K562 (cell line): ENCODE data around the gene ADARB2. TPM values are rescaled to one million over a fixed set of nuclear protein-coding genes. Genes with fewer than 3 reads are reported as not detected.

Experiments used
- ATAC-seq: fragments of 200-7000 bp; cut with Tn5 transposase; 3 replicates; pipeline ENCODE4 v1.9.1; 2020; ENCODE audit warnings: moderate library complexity
- BruUV-seq: library from RNA; stranded (reverse); fragments of 400-500 nt; replicated peaks from 2 replicates; lab custom pipeline; 2021; lab: Mats Ljungman, UMichigan
- CTCF ChIA-PET: fragments of 300-600 bp; formaldehyde crosslinking; extraction: SDS; loops from one replicate; lab custom pipeline; 2021; ENCODE audit warnings: low intra/inter-chr PET ratio; lab: Yijun Ruan, JAX
- POLR2A ChIA-PET: fragments of 300-600, 350-650 bp; sonication (Branson Sonifier 250); formaldehyde crosslinking; extraction: SDS; loops from one replicate; lab custom pipeline; 2021; ENCODE audit warnings: antibody characterized with exemption, inconsistent platforms; lab: Yijun Ruan, JAX
- DNase-seq, 4 experiments: peaks; one replicate each; pipeline versions ENCODE4 v3.0.0 to v3.0.0-alpha.2; 2011 to 2018; ENCODE audit warnings: low spot score in 3 of 4, mixed read lengths in 3 of 4; ENCODE audit errors: extremely low read depth in 1 of 4
- FAIRE-seq: peaks from 2 replicates; lab custom pipeline; 2011; peaks lifted over from hg19 to GRCh38; lab: Jason Lieb, UNC
- H2AFZ ChIP-seq: 2 replicates; pipeline ENCODE4 v1.6.0; 2011; ENCODE audit warnings: low read depth, low read length, control low read depth, inconsistent platforms
- H3K27ac ChIP-seq: fragments of 200-600 bp; 3 replicates; pipeline ENCODE4 v1.8.0; 2011; ENCODE audit warnings: low read depth, mild to moderate bottlenecking, control low read depth, inconsistent platforms, low read length, moderate library complexity, mixed read lengths; ENCODE audit errors: extremely low read depth
- H3K27me3 ChIP-seq, 2 experiments: fragments of 300-600 bp in 1 of 2; 2 replicates in 1 of 2; 3 replicates in 1 of 2; pipeline versions ENCODE4 v1.6.0 to v1.8.0; 2011; ENCODE audit warnings: inconsistent platforms in 2 of 2, low read length in 2 of 2, mild to moderate bottlenecking in 1 of 2, mixed read lengths in 1 of 2, moderate library complexity in 1 of 2; ENCODE audit not compliant: control insufficient read depth in 2 of 2, insufficient read depth in 2 of 2
- H3K36me3 ChIP-seq: fragments of 300-600 bp; 3 replicates; pipeline ENCODE4 v1.8.0; 2011; ENCODE audit warnings: mild to moderate bottlenecking, low read length, inconsistent platforms; ENCODE audit not compliant: control insufficient read depth, insufficient read depth
- H3K4me1 ChIP-seq, 2 experiments: fragments of 200-600 bp in 1 of 2; replicated peaks in 1 of 2; 2 replicates in 1 of 2; 3 replicates in 1 of 2; pipeline versions ENCODE4 v1.5.1 to v1.8.0; 2011; ENCODE audit warnings: inconsistent platforms in 2 of 2, low read length in 2 of 2, mild to moderate bottlenecking in 1 of 2, mixed read lengths in 1 of 2, moderate library complexity in 1 of 2; ENCODE audit not compliant: control insufficient read depth in 2 of 2, insufficient read depth in 2 of 2
- H3K4me2 ChIP-seq: 2 replicates; pipeline ENCODE4 v1.6.1; 2011; ENCODE audit warnings: low read length, control low read depth, inconsistent platforms, mixed read lengths; ENCODE audit not compliant: insufficient read depth
- H3K4me3 ChIP-seq: fragments of 200-600 bp; sonication (generic), shearing (Covaris generic); 2 replicates; pipeline ENCODE4 v1.5.1; 2016; ENCODE audit warnings: control low read depth, inconsistent platforms
- H3K79me2 ChIP-seq: fragments of 200-600 bp; 3 replicates; pipeline ENCODE4 v1.8.0; 2011; ENCODE audit warnings: low read length, inconsistent platforms; ENCODE audit not compliant: control insufficient read depth, insufficient read depth
- H3K9ac ChIP-seq, 2 experiments: 2 replicates each; pipeline versions ENCODE4 v1.6.0 to v1.6.1; 2011; ENCODE audit warnings: low read depth in 2 of 2, low read length in 2 of 2, control low read depth in 1 of 2, inconsistent platforms in 1 of 2, mild to moderate bottlenecking in 1 of 2, mixed read lengths in 1 of 2; ENCODE audit not compliant: insufficient read depth in 1 of 2
- H3K9me1 ChIP-seq: one replicate; pipeline ENCODE4 v1.6.0; 2011; ENCODE audit warnings: inconsistent platforms, mild to moderate bottlenecking, low read length, moderate library complexity; ENCODE audit not compliant: control insufficient read depth, insufficient read depth
- H3K9me3 ChIP-seq: replicated peaks from 2 replicates; pipeline ENCODE4 v1.5.1; 2011; ENCODE audit warnings: low read depth, low read length, inconsistent platforms; ENCODE audit not compliant: control insufficient read depth, insufficient read depth
- H4K20me1 ChIP-seq: replicated peaks from 2 replicates; pipeline ENCODE4 v1.6.1; 2011; ENCODE audit warnings: low read length, inconsistent platforms, mixed read lengths; ENCODE audit not compliant: control insufficient read depth, insufficient read depth
- RNF2 ChIP-seq: sonication (generic); IDR thresholded peaks from 2 replicates; pipeline ENCODE4 v1.6.1; 2016
- SRSF7 ChIP-seq: fragments of 200-400 bp; formaldehyde crosslinking; optimal IDR thresholded peaks from 2 replicates; pipeline ENCODE3; 2017; ENCODE audit warnings: mild to moderate bottlenecking, low read depth, low read length
- TAF7 ChIP-seq: fragments of 450-650 bp; IDR thresholded peaks from 2 replicates; pipeline ENCODE4 v1.6.1; 2016; ENCODE audit warnings: missing genetic modification characterization, missing compliant biosample characterization
- TBL1XR1 ChIP-seq, 2 experiments: IDR thresholded peaks; 2 replicates each; pipeline ENCODE4 v1.6.1; 2012; ENCODE audit warnings: improper control_type of control experiment in 2 of 2, low read length in 2 of 2, mild to moderate bottlenecking in 1 of 2
- TFE3 ChIP-seq: fragments of 450-650 bp; formaldehyde crosslinking; IDR thresholded peaks from 2 replicates; pipeline ENCODE4 v1.4.0; 2020; ENCODE audit warnings: mild to moderate bottlenecking, mixed read lengths
- THRAP3 ChIP-seq: fragments of 450-650 bp; IDR thresholded peaks from 2 replicates; pipeline ENCODE4 v1.6.1; 2016; ENCODE audit warnings: mild to moderate bottlenecking, inconsistent platforms, borderline replicate concordance
- TOE1 ChIP-seq, 2 experiments: fragments of 450-650 bp in 1 of 2; sonication (generic) in 1 of 2; formaldehyde crosslinking in 1 of 2; IDR thresholded peaks; 2 replicates each; pipeline versions ENCODE4 v1.7.1 to v1.8.0; 2016 to 2022; ENCODE audit warnings: borderline replicate concordance in 2 of 2, mild to moderate bottlenecking in 2 of 2, antibody characterized with exemption in 1 of 2, inconsistent platforms in 1 of 2, low read depth in 1 of 2, missing genetic modification reagents in 1 of 2, moderate library complexity in 1 of 2
- ZNF274 ChIP-seq: IDR thresholded peaks from 2 replicates; pipeline ENCODE4 v1.6.1; 2011; ENCODE audit warnings: low read depth, mild to moderate bottlenecking, low read length, moderate library complexity, borderline replicate concordance
- ZNF57 ChIP-seq: fragments of 450-650 bp; formaldehyde crosslinking; IDR thresholded peaks from 2 replicates; pipeline ENCODE4 v1.4.0; 2020; ENCODE audit warnings: mild to moderate bottlenecking, moderate library complexity
- ZNF584 ChIP-seq: fragments of 200-800 bp; sonication (Bioruptor generic); IDR thresholded peaks from 2 replicates; pipeline ENCODE4 v1.6.1; 2016; ENCODE audit warnings: low read depth, mild to moderate bottlenecking, missing genetic modification characterization, missing compliant biosample characterization
- WGBS: fragments of 100-300 bp; shearing (Covaris generic); methylation state at CpG from one replicate; pipeline ENCODE4 v1.1.6; 2016; ENCODE audit warnings: low coverage, mixed read lengths; ENCODE audit not compliant: insufficient coverage; ENCODE audit errors: missing lambda C conversion rate; 5-methylcytosine and 5-hydroxymethylcytosine counted together
- in situ Hi-C: fragments of 300-500 bp; cut with MboI; formaldehyde crosslinking; loops from 4 replicates; pipeline ENCODE4 v1.15.0; 2018; ENCODE audit warnings: inconsistent platforms, mixed read lengths
- intact Hi-C: fragments of 100-400 bp; cut with micrococcal nuclease; formaldehyde crosslinking; loops from 2 replicates; pipeline ENCODE4 v1.14.2; 2022
- polyA plus RNA-seq, 8 experiments: library from polyadenylated mRNA; depleted of rRNA in 4 of 8; stranded (reverse) in 5 of 8; unstranded in 3 of 8; fragments of >200 nt; fragmentation: Nextera tagmentation in 2 of 8; fragmentation: Illumina TruSeq in 1 of 8; extraction: Ambion mirVana in 2 of 8; extraction: Trizol in 1 of 8; gene quantifications; 2 replicates each; pipeline versions ENCODE4 v1.2.1 to v1.2.3, GENCODE V29; 2011 to 2014; ENCODE audit warnings: inconsistent platforms in 1 of 8, missing spikeins in 1 of 8
- total RNA-seq, 7 experiments: library from RNA; depleted of rRNA in 6 of 7; stranded (reverse); fragments of >200 nt in 6 of 7; fragmentation: Illumina TruSeq in 2 of 7; extraction: Trizol in 2 of 7; gene quantifications; 2 replicates each; pipeline versions ENCODE4 v1.2.1 to v1.2.3, GENCODE V29; 2011 to 2021; ENCODE audit warnings: low replicate concordance in 1 of 7
- TF ChIP-seq, protein P1 (sequence below): conservative IDR thresholded peaks from 2 replicates; pipeline ENCODE4 v1.6.1; 2011; ENCODE audit warnings: low read depth, mild to moderate bottlenecking, low read length; ENCODE audit not compliant: control insufficient read depth

Gene ADARB2
- total and polyA plus RNA-seq, 9 of the 15 experiments (the other 6 are each of a cell fraction or from before 2014, with no cell fraction given), result not detected

DNA sequence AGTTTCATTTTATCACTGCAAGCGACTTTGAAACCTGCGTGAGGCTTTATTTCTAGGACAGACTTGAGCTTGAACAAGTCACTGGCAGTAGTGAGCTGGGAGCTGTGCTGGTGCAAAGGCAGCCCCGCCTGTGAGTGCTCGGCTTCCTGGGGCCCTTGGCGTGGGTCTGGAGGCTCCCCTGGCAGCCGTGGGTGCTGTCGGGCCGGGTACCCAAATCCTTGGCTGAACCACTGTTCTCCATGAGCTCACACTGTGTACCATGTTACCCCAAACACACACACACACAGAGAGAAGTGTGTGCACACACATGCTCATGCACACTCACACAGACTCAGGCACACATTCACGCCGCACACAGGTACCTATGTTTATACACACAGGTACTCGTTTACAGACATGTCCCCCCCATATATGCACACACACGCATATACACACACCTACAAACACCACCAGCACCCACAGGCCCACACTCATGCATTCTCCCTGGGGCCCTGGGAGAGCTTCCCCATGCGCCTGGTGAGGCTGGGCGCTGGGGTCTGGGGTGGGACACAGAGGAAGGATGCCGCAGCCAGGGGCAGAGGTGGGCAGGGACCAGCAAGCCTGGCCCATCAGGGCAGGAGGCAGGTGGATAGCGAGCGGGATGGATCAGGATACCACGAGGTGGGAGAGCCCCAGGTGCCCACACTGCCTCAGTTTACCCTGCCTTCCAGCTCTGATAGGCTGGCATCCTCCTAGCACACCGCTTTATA lies 158.8 kb downstream of the ADARB2 start (continued):
- TF ChIP-seq SRSF7, result no peak
- TF ChIP-seq THRAP3, result no peak

DNA sequence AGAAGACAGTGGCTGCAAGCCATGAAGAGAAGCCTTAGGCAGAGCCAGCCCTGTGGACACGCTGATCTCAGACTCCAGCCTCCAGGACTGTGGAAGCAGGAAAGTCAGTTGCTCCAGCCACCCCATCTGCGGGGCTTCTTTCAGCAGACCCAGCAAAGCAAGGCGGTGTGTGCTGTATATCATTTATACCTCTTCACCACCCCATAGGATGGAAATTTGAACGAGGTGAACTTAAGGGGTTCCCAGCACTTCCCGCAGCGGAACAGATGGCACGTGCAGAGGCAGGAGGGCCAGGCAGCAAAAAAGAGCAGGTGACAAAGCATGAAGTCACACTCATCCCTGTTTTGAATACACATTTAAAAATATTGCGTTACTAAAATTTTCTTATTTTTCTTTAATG lies 159.4 kb downstream of the ADARB2 start:
- no peaks in the 10 kb centered on the region for H3K4me1 ChIP-seq
- FAIRE-seq (no peak), DNase-seq (no peak), ATAC-seq (no peak)
- in situ Hi-C loops, result no loop called here
- H3K36me3 ChIP-seq, result no peaks in the 10 kb centered on the region
- BruUV-seq, result no TSS peak
- no peak overlapping the region for H3K4me2 ChIP-seq
- peaks cover 5% of the 10 kb centered on the region; the same call in 1 of the 2 replicates for H4K20me1 ChIP-seq
- H3K4me3 ChIP-seq, result no peak overlapping the region
- no peak overlapping the region for H3K27ac ChIP-seq
- 2% methylated on average over 8 of the region's 8 CpGs for WGBS
- no peak overlapping the region for H2AFZ ChIP-seq
- H3K9me1 ChIP-seq, result no peaks in the 10 kb centered on the region
- intact Hi-C loops, result no loop called here
- H3K9ac ChIP-seq, result no peak overlapping the region
- H3K9me3 ChIP-seq, result no peaks in the 10 kb centered on the region
- ChIA-PET CTCF (no interaction called here), POLR2A (no interaction called here)
- no peaks in the 10 kb centered on the region for H3K79me2 ChIP-seq
- peaks cover 3 to 20% of the 10 kb centered on the region in 2 experiments; a peak in 4 of 5 replicates for H3K27me3 ChIP-seq
- TF ChIP-seq ZNF274, result no peak

- POLR2A ChIA-PET, result no interaction called here
- no peaks in the 10 kb centered on the region for H3K79me2 ChIP-seq
- in situ Hi-C loops (no loop called here), intact Hi-C loops (no loop called here)
- no peak for ATAC-seq
- DNase-seq, result no peak
- FAIRE-seq, result no peak
- no peak overlapping the region for H3K27ac ChIP-seq
- peaks cover 3 to 20% of the 10 kb centered on the region in 2 experiments; a peak in 4 of 5 replicates for H3K27me3 ChIP-seq
- H3K4me1 ChIP-seq, result no peaks in the 10 kb centered on the region
- H2AFZ ChIP-seq, result no peak overlapping the region
- 2% methylated on average over 9 of the region's 9 CpGs for WGBS
- no peak overlapping the region for H3K4me2 ChIP-seq
- no peaks in the 10 kb centered on the region for H3K9me1 ChIP-seq
- no peaks in the 10 kb centered on the region for H3K9me3 ChIP-seq
- BruUV-seq, result no TSS peak
- CTCF ChIA-PET, result no interaction called here
- no peaks in the 10 kb centered on the region for H3K36me3 ChIP-seq
- H3K4me3 ChIP-seq, result no peak overlapping the region
- H4K20me1 ChIP-seq, result peaks cover 5% of the 10 kb centered on the region; the same call in 1 of the 2 replicates
- no peak overlapping the region for H3K9ac ChIP-seq
- no peak for TF ChIP-seq TFE3 (CRISPR knock-in tag)
- TF ChIP-seq, protein P1, sequence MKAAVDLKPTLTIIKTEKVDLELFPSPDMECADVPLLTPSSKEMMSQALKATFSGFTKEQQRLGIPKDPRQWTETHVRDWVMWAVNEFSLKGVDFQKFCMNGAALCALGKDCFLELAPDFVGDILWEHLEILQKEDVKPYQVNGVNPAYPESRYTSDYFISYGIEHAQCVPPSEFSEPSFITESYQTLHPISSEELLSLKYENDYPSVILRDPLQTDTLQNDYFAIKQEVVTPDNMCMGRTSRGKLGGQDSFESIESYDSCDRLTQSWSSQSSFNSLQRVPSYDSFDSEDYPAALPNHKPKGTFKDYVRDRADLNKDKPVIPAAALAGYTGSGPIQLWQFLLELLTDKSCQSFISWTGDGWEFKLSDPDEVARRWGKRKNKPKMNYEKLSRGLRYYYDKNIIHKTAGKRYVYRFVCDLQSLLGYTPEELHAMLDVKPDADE, result no peak
- no peak for TF ChIP-seq TOE1 (IDR thresholded peaks at IDR 0.05; ENCODE audit: borderline replicate concordance)
- TF ChIP-seq TOE1 (CRISPR knock-in tag; IDR thresholded peaks at IDR 0.05; ENCODE audit: borderline replicate concordance, low read depth), result no peak
- no peak for TF ChIP-seq ZNF57 (CRISPR knock-in tag)
- TF ChIP-seq RNF2, result no peak
- TF ChIP-seq TAF7 (tag), result no peak
- no peak for TF ChIP-seq ZNF584 (CRISPR knock-in tag)
- no peak for TF ChIP-seq TBL1XR1 (IDR thresholded peaks at IDR 0.05; ENCODE audit: low read length in 2 of 2)
Measured at GRCh38 chr10:1577373-1577770, 160.0 kb downstream of the ADARB2 start.
